Measurements from ENCODE around the gene OMP.

DNA sequence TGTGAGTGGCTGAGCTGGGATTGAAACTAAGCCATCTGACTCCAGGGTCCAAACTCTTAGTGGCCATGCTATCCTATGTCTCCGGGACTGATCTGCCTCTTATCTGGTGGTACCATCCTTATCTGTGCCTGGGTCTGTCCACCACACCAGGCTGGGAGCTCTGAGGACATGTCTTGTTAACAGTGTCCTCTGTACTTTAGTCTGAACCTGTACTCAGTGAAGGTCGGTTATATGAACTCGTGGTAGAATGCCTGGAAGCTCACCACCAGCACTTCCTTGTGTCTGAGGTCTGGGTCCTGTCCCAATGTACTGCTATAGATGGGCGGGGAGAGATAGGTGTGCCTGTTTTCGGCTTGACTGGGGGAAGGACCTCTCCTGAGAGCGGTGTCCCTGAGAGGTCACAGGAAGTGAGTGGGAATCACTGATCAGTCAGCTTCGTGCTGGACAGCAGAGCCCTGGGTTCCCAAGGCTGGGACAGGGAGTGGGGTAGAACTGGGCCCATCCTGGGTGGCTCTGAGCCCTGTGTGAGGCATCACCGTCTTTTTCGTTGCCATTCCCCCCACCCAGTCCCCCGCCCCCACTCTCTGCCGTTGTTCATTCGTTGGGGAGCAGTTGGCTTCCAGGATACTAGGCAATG is 34.3 kb downstream of the OMP start:
- TF ChIP-seq, protein P1, sequence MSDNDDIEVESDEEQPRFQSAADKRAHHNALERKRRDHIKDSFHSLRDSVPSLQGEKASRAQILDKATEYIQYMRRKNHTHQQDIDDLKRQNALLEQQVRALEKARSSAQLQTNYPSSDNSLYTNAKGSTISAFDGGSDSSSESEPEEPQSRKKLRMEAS (IDR thresholded peaks at IDR 0.05; ENCODE audit: low read depth, low read length), result no peak
- TF ChIP-seq, protein P2, sequence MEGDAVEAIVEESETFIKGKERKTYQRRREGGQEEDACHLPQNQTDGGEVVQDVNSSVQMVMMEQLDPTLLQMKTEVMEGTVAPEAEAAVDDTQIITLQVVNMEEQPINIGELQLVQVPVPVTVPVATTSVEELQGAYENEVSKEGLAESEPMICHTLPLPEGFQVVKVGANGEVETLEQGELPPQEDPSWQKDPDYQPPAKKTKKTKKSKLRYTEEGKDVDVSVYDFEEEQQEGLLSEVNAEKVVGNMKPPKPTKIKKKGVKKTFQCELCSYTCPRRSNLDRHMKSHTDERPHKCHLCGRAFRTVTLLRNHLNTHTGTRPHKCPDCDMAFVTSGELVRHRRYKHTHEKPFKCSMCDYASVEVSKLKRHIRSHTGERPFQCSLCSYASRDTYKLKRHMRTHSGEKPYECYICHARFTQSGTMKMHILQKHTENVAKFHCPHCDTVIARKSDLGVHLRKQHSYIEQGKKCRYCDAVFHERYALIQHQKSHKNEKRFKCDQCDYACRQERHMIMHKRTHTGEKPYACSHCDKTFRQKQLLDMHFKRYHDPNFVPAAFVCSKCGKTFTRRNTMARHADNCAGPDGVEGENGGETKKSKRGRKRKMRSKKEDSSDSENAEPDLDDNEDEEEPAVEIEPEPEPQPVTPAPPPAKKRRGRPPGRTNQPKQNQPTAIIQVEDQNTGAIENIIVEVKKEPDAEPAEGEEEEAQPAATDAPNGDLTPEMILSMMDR (IDR thresholded peaks at IDR 0.05; ENCODE audit: low read depth, low read length), result no peak
- TF ChIP-seq POLR2A (IDR thresholded peaks at IDR 0.05; ENCODE audit: extremely low read depth, insufficient read length), result no peak
